IPS DF 6.9 (cell line): ENCODE results near the gene INPP4B.

ENCODE experiments used
- DNase-seq: peaks from one replicate; pipeline ENCODE4 v3.0.0-alpha.2; 2013; ENCODE audit warnings: low read depth, low spot score
- H3K27ac ChIP-seq: one replicate; pipeline ENCODE4 v1.5.1; 2013; ENCODE audit warnings: low read length, control low read depth
- H3K27me3 ChIP-seq: 2 replicates; pipeline ENCODE4 v1.6.1; 2013; ENCODE audit warnings: mild to moderate bottlenecking, low read length; ENCODE audit not compliant: control insufficient read depth, insufficient read depth
- H3K36me3 ChIP-seq: 2 replicates; pipeline ENCODE4 v1.6.1; 2013; ENCODE audit warnings: low read length; ENCODE audit not compliant: control insufficient read depth, insufficient read depth
- H3K4me1 ChIP-seq: 2 replicates; pipeline ENCODE4 v1.6.1; 2013; ENCODE audit warnings: low read length; ENCODE audit not compliant: control insufficient read depth, insufficient read depth
- H3K4me3 ChIP-seq: 2 replicates; pipeline ENCODE4 v1.5.1; 2013; ENCODE audit warnings: mild to moderate bottlenecking, low read length
- H3K9me3 ChIP-seq: 2 replicates; pipeline ENCODE4 v1.6.1; 2013; ENCODE audit warnings: low read length, inconsistent platforms; ENCODE audit not compliant: control insufficient read depth, insufficient read depth
- WGBS: extraction: QIAGEN DNeasy Blood & Tissue Kit; methylation state at CpG from one replicate; pipeline ENCODE4 v1.1.7; 2013; ENCODE audit warnings: mixed read lengths, missing lambda C conversion rate; ENCODE audit not compliant: insufficient read length, insufficient coverage; 5-methylcytosine and 5-hydroxymethylcytosine counted together

INPP4B gene

DNA sequence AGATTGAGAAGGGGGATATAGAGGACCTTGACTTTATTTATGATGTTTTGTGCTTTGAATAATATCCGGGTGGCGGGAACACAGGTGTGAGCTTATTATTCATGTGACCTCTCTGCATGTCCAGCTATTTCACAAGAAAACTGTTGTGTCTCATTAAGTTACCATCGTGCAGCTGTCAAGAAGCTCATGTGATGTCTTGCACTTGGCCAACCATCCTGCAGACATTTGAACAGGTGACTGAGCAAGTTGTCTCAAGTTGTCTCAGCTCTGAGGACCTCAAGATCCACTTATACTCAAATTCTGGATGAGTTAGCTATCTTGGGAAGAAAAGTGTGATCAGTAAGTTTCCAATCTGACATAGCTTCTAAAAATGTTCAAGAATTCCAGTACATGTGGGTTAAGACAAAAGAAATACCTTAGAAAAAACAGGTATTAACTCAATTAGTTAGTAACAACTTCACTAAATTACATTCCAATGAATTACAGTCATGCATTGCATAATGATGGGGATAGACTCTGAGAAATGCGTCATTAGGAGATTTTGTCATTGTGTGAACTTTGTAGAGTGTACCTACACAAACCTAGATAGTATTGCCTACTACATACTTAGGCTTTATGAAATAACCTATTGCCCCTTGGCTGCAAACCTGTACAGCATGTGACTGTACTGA is 462.2 kb downstream of the INPP4B start:
- H3K27me3 ChIP-seq = no peaks in the 10 kb centered on the region
- WGBS = no CpG with 5 or more reads among the region's 4 CpGs
- H3K9me3 ChIP-seq = no peaks in the 10 kb centered on the region
- H3K27ac ChIP-seq = no peak overlapping the region
- no peak overlapping the region for H3K4me3 ChIP-seq
- no peaks in the 10 kb centered on the region for H3K36me3 ChIP-seq
- DNase-seq = no peak
- H3K4me1 ChIP-seq = no peaks in the 10 kb centered on the region

DNA sequence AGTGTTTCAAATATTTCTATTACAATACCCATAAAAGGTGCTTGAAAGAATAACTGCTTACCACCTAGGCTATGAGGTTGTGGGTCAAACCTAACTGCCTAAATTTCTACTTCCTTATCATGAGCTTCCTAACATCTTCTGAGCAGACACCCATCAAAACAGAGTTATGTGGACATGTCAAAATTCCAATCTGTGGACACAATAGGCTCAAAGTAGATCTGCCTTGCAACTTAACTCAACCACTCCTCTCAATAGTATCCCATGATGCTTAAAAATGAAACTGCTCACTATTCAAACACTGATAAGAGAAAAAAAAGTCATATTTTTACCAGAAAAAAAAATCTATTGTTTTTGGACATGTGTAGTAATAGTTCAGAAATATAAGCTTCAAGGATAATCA is 462.7 kb downstream of the INPP4B start:
- H3K27me3 ChIP-seq = no peaks in the 10 kb centered on the region
- H3K4me3 ChIP-seq = no peak overlapping the region
- no peak for DNase-seq
- no peaks in the 10 kb centered on the region for H3K36me3 ChIP-seq
- no peaks in the 10 kb centered on the region for H3K4me1 ChIP-seq
- no peak overlapping the region for H3K27ac ChIP-seq
- no peaks in the 10 kb centered on the region for H3K9me3 ChIP-seq

DNA sequence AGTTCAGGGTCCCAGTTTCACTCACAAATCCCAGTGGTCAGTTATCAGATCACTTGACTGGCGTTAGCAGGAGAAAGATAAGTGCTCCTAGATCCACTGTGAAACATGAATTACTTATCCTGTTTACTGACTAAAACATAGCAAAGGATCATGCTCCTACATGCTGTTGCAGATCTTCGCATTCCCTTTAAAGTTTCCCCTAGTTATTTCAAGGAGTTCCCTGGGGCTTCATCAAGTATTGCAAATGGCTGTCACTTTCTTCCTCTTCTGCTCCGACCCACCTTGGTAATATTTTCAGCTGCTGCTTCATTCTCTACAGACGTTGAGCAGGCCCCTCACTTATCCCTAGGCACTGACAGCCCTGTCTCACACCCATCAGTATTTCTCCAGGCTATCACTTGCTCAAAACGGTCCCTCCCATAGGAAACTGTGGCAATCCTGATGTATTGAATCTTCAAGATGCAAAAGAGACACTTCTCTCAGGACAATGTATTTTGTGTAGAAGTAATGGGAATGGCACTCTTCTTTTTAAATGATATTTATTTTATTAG is 466.0 kb downstream of the INPP4B start:
- no peaks in the 10 kb centered on the region for H3K27me3 ChIP-seq
- H3K36me3 ChIP-seq = no peaks in the 10 kb centered on the region
- no peaks in the 10 kb centered on the region for H3K4me1 ChIP-seq
- H3K4me3 ChIP-seq = no peak overlapping the region
- H3K9me3 ChIP-seq = no peaks in the 10 kb centered on the region
- DNase-seq = no peak
- WGBS = no CpG with 5 or more reads among the region's 5 CpGs
- H3K27ac ChIP-seq = no peak overlapping the region

DNA sequence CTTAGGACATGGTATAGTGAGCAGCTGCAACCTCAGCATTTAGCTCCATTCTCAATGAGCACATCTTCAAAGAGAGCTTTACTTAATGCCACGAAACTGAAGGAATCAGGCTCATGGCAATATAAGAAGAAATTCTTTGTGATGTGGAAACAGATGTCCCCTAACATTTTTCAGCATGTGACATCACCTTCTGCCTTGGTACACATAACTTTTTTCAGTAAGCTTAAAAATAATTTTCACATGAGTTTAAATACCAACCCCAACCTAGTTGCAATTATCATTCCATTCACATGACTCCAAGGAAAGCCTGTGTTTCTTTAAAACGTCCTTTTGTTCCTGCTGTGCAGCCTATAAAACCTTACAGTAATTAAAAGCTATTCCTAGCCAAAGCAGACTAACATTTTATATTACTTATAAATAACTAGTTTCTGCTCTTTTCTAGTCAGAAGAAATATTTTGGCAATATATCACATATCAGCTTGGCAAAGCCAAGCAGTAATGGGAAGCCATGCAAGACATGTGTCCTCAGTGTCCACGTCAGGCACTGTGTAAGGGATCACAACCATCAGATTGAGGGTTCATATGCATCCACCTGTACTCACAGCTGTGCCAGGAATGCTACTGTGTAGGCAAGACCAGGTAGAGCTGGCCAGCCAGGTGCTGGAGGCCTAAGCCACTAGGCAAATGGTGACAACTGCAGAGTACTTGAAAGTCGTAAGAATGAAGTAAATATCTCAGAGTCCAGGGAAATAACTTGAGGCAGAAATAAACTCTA is 466.6 kb downstream of the INPP4B start:
- H3K9me3 ChIP-seq = no peaks in the 10 kb centered on the region

DNA sequence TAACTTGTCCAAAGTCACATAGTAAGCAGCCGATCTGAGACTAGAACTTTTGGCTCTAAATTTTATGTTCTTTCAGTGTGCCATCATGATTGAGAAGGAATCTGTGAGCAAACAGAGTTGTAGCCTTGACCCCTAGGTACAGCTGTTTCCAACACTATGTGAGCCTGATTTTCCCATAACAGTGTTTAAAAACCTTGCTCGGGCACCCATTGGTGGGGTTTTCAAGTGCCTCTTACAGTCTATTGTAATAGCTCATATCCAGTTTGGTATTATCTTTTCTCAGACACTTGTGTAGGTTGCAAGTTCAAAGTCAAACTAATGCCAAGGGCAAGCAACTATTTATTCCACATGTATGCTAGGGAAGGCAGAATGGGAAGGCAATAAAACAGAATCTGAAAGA is 467.9 kb downstream of the INPP4B start:
- no peaks in the 10 kb centered on the region for H3K27me3 ChIP-seq
- H3K9me3 ChIP-seq = no peaks in the 10 kb centered on the region
- no CpG with 5 or more reads among the region's 2 CpGs for WGBS
- no peak overlapping the region for H3K27ac ChIP-seq
- no peaks in the 10 kb centered on the region for H3K4me1 ChIP-seq
- no peak overlapping the region for H3K4me3 ChIP-seq
- H3K36me3 ChIP-seq = no peaks in the 10 kb centered on the region
- DNase-seq = no peak

More for the DNA sequence above, 466.6 kb downstream of the INPP4B start:
- no CpG with 5 or more reads among the region's 4 CpGs for WGBS
- DNase-seq = no peak
- H3K4me1 ChIP-seq = no peaks in the 10 kb centered on the region
- H3K4me3 ChIP-seq = no peak overlapping the region
- H3K36me3 ChIP-seq = no peaks in the 10 kb centered on the region
- no peaks in the 10 kb centered on the region for H3K27me3 ChIP-seq
- no peak overlapping the region for H3K27ac ChIP-seq

DNA sequence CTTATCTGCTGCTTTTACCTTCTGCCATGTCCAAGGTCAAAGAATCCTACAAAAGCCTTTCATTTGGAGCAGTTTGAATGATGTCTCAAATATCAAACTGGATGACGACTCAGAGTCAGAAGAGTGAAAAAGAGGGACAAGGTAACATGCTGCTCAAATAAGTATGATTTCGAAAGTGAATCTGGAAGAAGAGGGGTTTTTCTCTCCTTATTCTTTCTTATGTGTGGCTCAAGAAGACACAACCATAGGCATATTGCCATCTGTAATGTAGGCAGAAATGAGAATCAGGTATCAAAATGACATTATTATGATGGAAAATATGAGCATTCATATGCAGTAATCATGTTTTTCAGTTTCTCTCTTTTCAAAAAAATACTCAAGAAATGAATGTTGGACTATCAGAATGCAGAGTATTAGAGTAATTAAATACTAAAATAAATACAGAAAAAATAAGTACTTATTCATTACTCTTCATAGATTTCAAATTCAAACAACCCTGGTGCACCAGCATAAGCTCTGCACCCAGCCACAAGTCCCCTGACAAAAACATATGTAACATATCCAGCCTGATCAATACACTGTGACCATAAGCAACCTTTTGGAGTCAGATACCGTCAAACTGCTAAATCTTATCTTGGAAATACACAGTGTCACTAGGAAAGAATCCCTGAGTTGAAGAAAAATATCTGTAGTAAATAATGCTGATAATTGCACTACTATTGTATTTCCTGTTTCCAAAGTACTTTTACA is 468.6 kb downstream of the INPP4B start:
- no CpG with 5 or more reads among the region's 3 CpGs for WGBS
- Histone ChIP-seq H3K27me3 (no peaks in the 10 kb centered on the region), H3K36me3 (no peaks in the 10 kb centered on the region), H3K4me1 (no peaks in the 10 kb centered on the region), H3K9me3 (no peaks in the 10 kb centered on the region), H3K4me3 (no peak overlapping the region), H3K27ac (no peak overlapping the region)
- no peak for DNase-seq

DNA sequence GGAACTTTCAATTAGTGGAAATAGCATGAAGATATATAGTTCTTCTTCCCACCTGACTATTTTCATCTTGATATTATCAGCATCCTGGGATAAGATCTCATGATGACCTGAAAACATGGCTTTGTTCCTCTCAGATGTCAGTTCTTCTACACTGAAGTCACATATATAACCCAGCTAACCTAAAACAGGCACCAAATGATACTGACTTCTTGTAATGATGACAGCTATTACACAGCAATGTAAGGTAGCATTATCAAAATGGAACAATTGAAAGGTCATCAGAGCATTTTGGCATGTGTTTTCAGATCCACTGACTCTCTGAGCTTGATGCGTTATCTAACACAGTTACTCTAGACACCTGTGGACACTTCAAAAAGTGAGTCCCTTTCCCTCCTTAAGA is 469.9 kb downstream of the INPP4B start:
- WGBS = no CpG with 5 or more reads among the region's 1 CpG
- DNase-seq = no peak
- Histone ChIP-seq H3K9me3 (no peaks in the 10 kb centered on the region), H3K36me3 (no peaks in the 10 kb centered on the region), H3K4me1 (no peaks in the 10 kb centered on the region), H3K27ac (no peak overlapping the region), H3K4me3 (no peak overlapping the region), H3K27me3 (no peaks in the 10 kb centered on the region)

DNA sequence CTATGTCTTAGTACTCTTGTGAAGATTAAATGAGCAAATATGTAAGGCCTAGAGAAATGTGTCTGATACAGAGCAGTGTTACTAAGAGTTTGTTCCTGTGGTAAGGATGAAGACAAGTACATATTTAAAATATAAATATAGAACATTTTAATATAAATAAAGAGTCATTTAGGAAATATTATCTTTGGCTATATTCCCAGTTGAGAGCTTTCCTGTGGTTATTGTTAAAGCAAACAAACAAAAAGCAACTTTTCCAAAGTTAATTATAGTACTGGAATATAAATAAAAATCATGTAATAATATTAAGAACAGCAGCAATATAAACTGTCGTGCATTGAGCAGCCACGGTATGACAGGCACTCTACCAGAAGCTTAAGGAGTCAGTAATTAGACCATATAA is 472.5 kb downstream of the INPP4B start:
- H3K4me3 ChIP-seq = no peak overlapping the region
- DNase-seq = no peak
- no peaks in the 10 kb centered on the region for H3K4me1 ChIP-seq
- no peak overlapping the region for H3K27ac ChIP-seq
- WGBS = no CpG with 5 or more reads among the region's 2 CpGs
- no peaks in the 10 kb centered on the region for H3K9me3 ChIP-seq
- no peaks in the 10 kb centered on the region for H3K27me3 ChIP-seq
- no peaks in the 10 kb centered on the region for H3K36me3 ChIP-seq

DNA sequence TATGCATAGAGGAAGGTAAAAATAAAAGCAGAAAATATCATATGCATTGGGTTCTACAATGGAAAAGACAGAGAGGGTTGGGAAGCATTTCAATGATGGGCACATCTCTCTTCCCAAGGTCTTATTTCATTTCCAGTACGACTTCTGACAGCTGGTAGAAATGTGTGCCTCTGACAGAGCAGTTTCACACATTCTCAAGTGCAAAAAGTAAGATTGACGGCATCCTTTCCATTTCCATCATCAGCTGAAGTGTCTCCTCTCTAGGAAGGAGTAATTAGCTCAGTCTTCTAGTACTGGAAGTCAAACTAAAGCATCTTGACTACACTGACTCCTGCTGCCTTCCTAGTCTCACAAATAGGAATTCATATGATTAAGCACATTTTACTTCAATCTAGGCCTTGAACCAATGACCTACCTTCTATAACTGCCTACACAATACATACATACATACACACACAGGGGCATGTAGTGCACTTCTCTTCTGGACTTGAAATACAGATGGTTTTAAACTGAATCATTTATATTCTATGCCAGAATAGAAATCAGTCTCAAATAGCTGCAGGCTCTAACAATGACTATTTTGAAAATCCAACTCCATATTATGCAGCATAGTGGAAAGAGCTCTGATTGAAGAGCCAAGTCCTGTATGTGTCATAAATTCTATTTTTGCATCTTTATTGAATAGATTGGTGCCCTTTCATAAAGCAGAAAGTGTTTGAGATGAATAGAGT is 473.4 kb downstream of the INPP4B start:
- DNase-seq = no peak
- H3K4me1 ChIP-seq = no peaks in the 10 kb centered on the region
- no peak overlapping the region for H3K27ac ChIP-seq
- no peaks in the 10 kb centered on the region for H3K9me3 ChIP-seq
- no CpG with 5 or more reads among the region's 2 CpGs for WGBS
- no peaks in the 10 kb centered on the region for H3K36me3 ChIP-seq
- no peaks in the 10 kb centered on the region for H3K27me3 ChIP-seq
- H3K4me3 ChIP-seq = no peak overlapping the region

DNA sequence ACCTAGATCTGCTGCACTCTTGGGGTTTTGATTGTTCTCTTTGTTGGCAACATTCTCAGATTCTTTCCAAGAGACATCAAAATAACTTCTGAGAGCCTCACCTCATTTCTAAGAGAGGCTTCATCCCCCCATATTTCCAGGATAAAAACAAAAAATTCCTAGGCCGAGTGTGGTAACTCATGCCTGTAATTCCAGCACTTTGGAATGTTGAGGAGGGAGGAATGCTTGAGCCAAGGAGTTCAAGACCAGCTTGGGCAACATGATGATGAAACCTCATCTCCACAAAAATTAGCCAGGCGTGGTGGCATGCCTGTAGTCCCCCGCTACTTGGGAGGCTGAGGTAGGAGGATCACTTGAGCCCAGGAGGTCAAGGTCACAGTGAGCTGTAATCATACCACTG is 477.0 kb downstream of the INPP4B start:
- no peak for DNase-seq
- no peaks in the 10 kb centered on the region for H3K9me3 ChIP-seq
- H3K27ac ChIP-seq = no peak overlapping the region
- no peaks in the 10 kb centered on the region for H3K36me3 ChIP-seq
- no peaks in the 10 kb centered on the region; the same call in 1 of the 2 replicates for H3K4me1 ChIP-seq
- no peak overlapping the region for H3K4me3 ChIP-seq
- no CpG with 5 or more reads among the region's 3 CpGs for WGBS
- no peaks in the 10 kb centered on the region for H3K27me3 ChIP-seq
